Stimulated activated CD4-positive, alpha-beta T cell treated with anti-CD3 and anti-CD28 coated beads, Interleukin-4, amount 100 ng/mL, for 48 hours (primary cell): ENCODE measurements around the gene ZNF689.
"Not testable (repeated sequence)": the region's sequence is repeated elsewhere in the genome, so short reads cannot be mapped to it uniquely, and the experiment has no call there.

Experiments used
- DNase-seq, 2 donors: peaks; one replicate each; pipeline ENCODE4 v3.0.0-alpha.2; 2020; ENCODE audit warnings: low read depth in 2 of 2

Gene ZNF689

GRCh38 chr16:30636599-30636998 is 26.4 kb upstream of the ZNF689 start:
- no peak for DNase-seq

- DNase-seq: no peak
Measured at GRCh38 chr16:30633526-30633925, 23.3 kb upstream of the ZNF689 start.

GRCh38 chr16:30632454-30632853 is 22.3 kb upstream of the ZNF689 start:
- not testable (repeated sequence) for DNase-seq

GRCh38 chr16:30628628-30629540 is 18.7 kb upstream of the ZNF689 start:
- DNase-seq: peak; percentile 85 to 96

- no peak for DNase-seq
Measured at GRCh38 chr16:30626236-30626635, 16.0 kb upstream of the ZNF689 start.

GRCh38 chr16:30623536-30624283 is 13.5 kb upstream of the ZNF689 start:
- DNase-seq: no peak

GRCh38 chr16:30622455-30623032 is 12.4 kb upstream of the ZNF689 start:
- no peak for DNase-seq

- no peak for DNase-seq
Measured at GRCh38 chr16:30621765-30622164, 11.6 kb upstream of the ZNF689 start.

GRCh38 chr16:30620169-30620568 is 10.0 kb upstream of the ZNF689 start:
- DNase-seq: no peak

- no peak for DNase-seq
Measured at GRCh38 chr16:30619638-30620037, 9.4 kb upstream of the ZNF689 start.

- DNase-seq: no peak
Measured at GRCh38 chr16:30619202-30619601, 9.0 kb upstream of the ZNF689 start.

GRCh38 chr16:30615358-30616091 is 5.3 kb upstream of the ZNF689 start:
- peak; percentile 78 to 92 for DNase-seq

GRCh38 chr16:30609002-30609925 is 925 bp downstream of the ZNF689 start:
- peak; percentile 19 to 23 for DNase-seq

- no peak for DNase-seq
Measured at GRCh38 chr16:30606004-30606403, 4.2 kb downstream of the ZNF689 start.

GRCh38 chr16:30605158-30605557 is 5.0 kb downstream of the ZNF689 start:
- DNase-seq: no peak

GRCh38 chr16:30604316-30604947 is 5.8 kb downstream of the ZNF689 start:
- no peak for DNase-seq

- no peak for DNase-seq
Measured at GRCh38 chr16:30603945-30604315, 6.3 kb downstream of the ZNF689 start.

- no peak for DNase-seq
Measured at GRCh38 chr16:30602616-30603277, 7.4 kb downstream of the ZNF689 start.

- DNase-seq: no peak
Measured at GRCh38 chr16:30601966-30602365, 8.2 kb downstream of the ZNF689 start.

- no peak for DNase-seq
Measured at GRCh38 chr16:30600929-30601328, 9.3 kb downstream of the ZNF689 start.
